Psoas muscle (tissue), 8 donors: ENCODE results near the gene ADGRG6. TPM values are rescaled to one million over a fixed set of nuclear protein-coding genes. Genes with fewer than 3 reads are reported as not detected.

Experiments used
- ATAC-seq, 4 donors: fragments of 200-7000 bp; cut with Tn5 transposase; one replicate each; pipeline ENCODE4 v1.9.1; 2020; ENCODE audit warnings: moderate library complexity in 3 of 4, mild to moderate bottlenecking in 2 of 4
- DNase-seq, 2 donors: peaks; one replicate each; pipeline ENCODE4 v3.0.0-alpha.2; 2020
- H3K27ac ChIP-seq: fragments of 200-600 bp; one replicate; pipeline ENCODE4 v1.8.0; 2022
- H3K27me3 ChIP-seq, 3 donors: fragments of 200-600 bp in 1 of 3; one replicate each; pipeline versions ENCODE4 v1.6.1 to v1.8.0; 2013 to 2022; ENCODE audit warnings: low read length in 2 of 3, mild to moderate bottlenecking in 2 of 3, moderate library complexity in 1 of 3; ENCODE audit not compliant: insufficient read depth in 3 of 3
- H3K36me3 ChIP-seq, 2 donors: fragments of 200-600 bp in 1 of 2; one replicate each; pipeline versions ENCODE4 v1.6.1 to v1.8.0; 2013 to 2022; ENCODE audit warnings: low read depth in 1 of 2, mild to moderate bottlenecking in 1 of 2, moderate library complexity in 1 of 2; ENCODE audit not compliant: insufficient read depth in 1 of 2
- H3K4me1 ChIP-seq: fragments of 200-600 bp; one replicate; pipeline ENCODE4 v1.8.0; 2022
- H3K4me3 ChIP-seq: fragments of 200-600 bp; one replicate; pipeline ENCODE4 v1.8.0; 2022; ENCODE audit warnings: mild to moderate bottlenecking
- H3K9me3 ChIP-seq: fragments of 200-600 bp; one replicate; pipeline ENCODE4 v1.8.0; 2022
- CTCF ChIP-seq: fragments of 200-600 bp; IDR thresholded peaks from one replicate; pipeline ENCODE4 v1.8.0; 2022; ENCODE audit warnings: antibody characterized with exemption
- WGBS, 3 donors: extraction: QIAGEN DNeasy Blood & Tissue Kit; methylation state at CpG; one replicate each; pipeline versions ENCODE4 v1.1.6 to v1.1.7; 2013; 5-methylcytosine and 5-hydroxymethylcytosine counted together
- intact Hi-C, 2 donors: fragments of 100-400 bp; cut with DNase I; formaldehyde crosslinking; loops; one replicate each; pipeline versions ENCODE4 v1.11.0 to v1.14.2; 2022
- polyA plus RNA-seq, 3 donors: library from polyadenylated mRNA; stranded (reverse); fragments of 200-250 nt; gene quantifications; one replicate each; pipeline ENCODE4 v1.2.3, GENCODE V29; 2013
- total RNA-seq, 4 donors: library from RNA; stranded (reverse); fragmentation: NEBNext Ultra II Directional in 2 of 4; extraction: Animal tissue kit (Norgen Biotek cat#: 25700) in 2 of 4; gene quantifications; one replicate each; pipeline versions ENCODE4 v1.2.1 to v1.2.4, GENCODE V29; 2021 to 2023
- donor health status: healthy with polysubstance abuse.
- donor health status: DM: no; HTN: no; CAD: no; lungs with moderate emphysema.
- donor health status: Bipolar disorder and iron deficiency.
- donor health status: healthy.
- donor health status: DM: yes; HTN: yes; CAD: no.
- donor health status: DM: no; HTN: no; CAD: no.
- donor health status: DM: no; HTN: no; CAD: no.
- donor health status: DM: yes; HTN: yes; CAD: no.

The ADGRG6 gene
- total and polyA plus RNA-seq, 7 donors, result 0.32 to 2.3 (median 0.59) TPM

GRCh38 chr6:142373268-142374090 lies 71.7 kb downstream of the ADGRG6 start:
- no peaks in the 10 kb centered on the region for H3K36me3 ChIP-seq
- intact Hi-C loops, result no loop called here
- WGBS, 3 donors, result 87 to 91% (median 91%) methylated on average over 2 of the region's 2 CpGs

GRCh38 chr6:142374091-142374770 lies 72.4 kb downstream of the ADGRG6 start:
- ATAC-seq, result no peak
- no peak for DNase-seq
- TF ChIP-seq CTCF, result no peak
- Histone ChIP-seq H3K36me3 (no peaks in the 10 kb centered on the region), H3K4me3 (no peak overlapping the region), H3K4me1 (no peaks in the 10 kb centered on the region), H3K27me3 (no peaks in the 10 kb centered on the region), H3K27ac (no peak overlapping the region), H3K9me3 (no peaks in the 10 kb centered on the region)
- intact Hi-C loops, result no loop called here
- WGBS, 3 donors, result 62 to 65% (median 64%) methylated on average over 4 of the region's 4 CpGs

More at GRCh38 chr6:142373268-142374090, 71.7 kb downstream of the ADGRG6 start:
- Histone ChIP-seq H3K27me3 (no peaks in the 10 kb centered on the region), H3K9me3 (no peaks in the 10 kb centered on the region), H3K4me3 (no peak overlapping the region), H3K4me1 (no peaks in the 10 kb centered on the region), H3K27ac (no peak overlapping the region)
- no peak for ATAC-seq
- DNase-seq, result no peak
- TF ChIP-seq CTCF, result no peak

GRCh38 chr6:142374965-142375733 lies 73.3 kb downstream of the ADGRG6 start:
- H3K4me1 ChIP-seq, result no peaks in the 10 kb centered on the region
- no peak for TF ChIP-seq CTCF
- DNase-seq (no peak), ATAC-seq (no peak)
- no peaks in the 10 kb centered on the region for H3K36me3 ChIP-seq
- intact Hi-C loops, result no loop called here
- H3K9me3 ChIP-seq, result no peaks in the 10 kb centered on the region
- WGBS, 3 donors, result 33 to 47% (median 45%) methylated on average over 4 of the region's 4 CpGs
- H3K4me3 ChIP-seq, result no peak overlapping the region
- no peak overlapping the region for H3K27ac ChIP-seq
- no peaks in the 10 kb centered on the region for H3K27me3 ChIP-seq

GRCh38 chr6:142376115-142376514 lies 74.3 kb downstream of the ADGRG6 start:
- TF ChIP-seq CTCF, result no peak
- DNase-seq, result no peak
- Histone ChIP-seq H3K27ac (no peak overlapping the region), H3K9me3 (no peaks in the 10 kb centered on the region), H3K4me1 (no peaks in the 10 kb centered on the region), H3K27me3 (no peaks in the 10 kb centered on the region), H3K4me3 (no peak overlapping the region), H3K36me3 (no peaks in the 10 kb centered on the region)
- no peak for ATAC-seq
- 72 to 81% (median 73%) methylated on average over 2 of the region's 2 CpGs for WGBS, 3 donors
- intact Hi-C loops, result no loop called here
